Muscle layer of colon (tissue), 2 donors: ENCODE measurements around the gene TOB2.
"Not testable (repeated sequence)": the region's sequence is repeated elsewhere in the genome, so short reads cannot be mapped to it uniquely, and the experiment has no call there.

Experiments
- H3K27ac ChIP-seq: one replicate; pipeline ENCODE4 v1.7.0; 2013; ENCODE audit warnings: low read depth, mild to moderate bottlenecking, low read length, moderate library complexity
- H3K27me3 ChIP-seq, 2 donors: one replicate each; pipeline ENCODE4 v1.7.0; 2013; ENCODE audit warnings: low read length in 2 of 2, mild to moderate bottlenecking in 2 of 2; ENCODE audit not compliant: insufficient read depth in 2 of 2, control insufficient read depth in 1 of 2
- H3K36me3 ChIP-seq: one replicate; pipeline ENCODE4 v1.7.0; 2013; ENCODE audit warnings: mild to moderate bottlenecking, low read length; ENCODE audit not compliant: insufficient read depth
- H3K4me1 ChIP-seq: one replicate; pipeline ENCODE4 v1.7.0; 2013; ENCODE audit warnings: mild to moderate bottlenecking, low read length; ENCODE audit not compliant: insufficient read depth
- H3K4me3 ChIP-seq, 2 donors: one replicate each; pipeline ENCODE4 v1.7.0; 2013; ENCODE audit warnings: low read length in 2 of 2, low read depth in 1 of 2, mild to moderate bottlenecking in 1 of 2, moderate library complexity in 1 of 2
- H3K9ac ChIP-seq: one replicate; pipeline ENCODE4 v1.7.0; 2013; ENCODE audit warnings: low read length
- H3K9me3 ChIP-seq: one replicate; pipeline ENCODE4 v1.7.0; 2013; ENCODE audit warnings: mild to moderate bottlenecking, low read length
- donor health status: abdominal sarcoma.
- donor health status: Adenocarcinoma of cecum.

TOB2 gene

GRCh38 chr22:41415554-41415953 is 31.0 kb downstream of the TOB2 start:
- no peaks in the 10 kb centered on the region for H3K36me3 ChIP-seq
- H3K9ac ChIP-seq: no peak overlapping the region
- H3K27me3 ChIP-seq: no peaks in the 10 kb centered on the region
- H3K27ac ChIP-seq: peak overlapping the region; percentile 50
- no peaks in the 10 kb centered on the region for H3K9me3 ChIP-seq
- H3K4me1 ChIP-seq: peaks cover 55% of the 10 kb centered on the region
- H3K4me3 ChIP-seq: no peak overlapping the region

- H3K27ac ChIP-seq: peak overlapping the region; percentile 78
- peak overlapping the region; percentile 31 for H3K9ac ChIP-seq
- H3K4me1 ChIP-seq: peaks cover 49% of the 10 kb centered on the region
These were observed 35.4 kb downstream of the TOB2 start for GRCh38 chr22:41411021-41411851.

GRCh38 chr22:41410311-41410751 is 36.3 kb downstream of the TOB2 start:
- H3K36me3 ChIP-seq: no peaks in the 10 kb centered on the region
- H3K9ac ChIP-seq: peak overlapping the region; percentile 19
- H3K9me3 ChIP-seq: no peaks in the 10 kb centered on the region
- no peak overlapping the region for H3K4me3 ChIP-seq
- H3K27ac ChIP-seq: peak overlapping the region; percentile 78
- H3K4me1 ChIP-seq: peaks cover 45% of the 10 kb centered on the region
- no peaks in the 10 kb centered on the region for H3K27me3 ChIP-seq

More at GRCh38 chr22:41411021-41411851, 35.4 kb downstream of the TOB2 start:
- no peaks in the 10 kb centered on the region for H3K36me3 ChIP-seq
- no peaks in the 10 kb centered on the region for H3K27me3 ChIP-seq
- H3K4me3 ChIP-seq: no peak overlapping the region
- no peaks in the 10 kb centered on the region for H3K9me3 ChIP-seq

- peaks cover 40% of the 10 kb centered on the region for H3K4me1 ChIP-seq
- H3K9ac ChIP-seq: no peak overlapping the region
These were observed 37.9 kb downstream of the TOB2 start for GRCh38 chr22:41408665-41409064.

GRCh38 chr22:41407433-41407832 is 39.2 kb downstream of the TOB2 start:
- Histone ChIP-seq H3K4me1 (peaks cover 41% of the 10 kb centered on the region), H3K4me3 (no peak overlapping the region), H3K36me3 (no peaks in the 10 kb centered on the region), H3K27me3 (no peaks in the 10 kb centered on the region), H3K27ac (no peak overlapping the region), H3K9ac (no peak overlapping the region), H3K9me3 (no peaks in the 10 kb centered on the region)

More at GRCh38 chr22:41408665-41409064, 37.9 kb downstream of the TOB2 start:
- Histone ChIP-seq H3K27ac (no peak overlapping the region), H3K9me3 (no peaks in the 10 kb centered on the region), H3K4me3 (no peak overlapping the region), H3K27me3 (no peaks in the 10 kb centered on the region), H3K36me3 (no peaks in the 10 kb centered on the region)

GRCh38 chr22:41406410-41406809 is 40.2 kb downstream of the TOB2 start:
- H3K27ac ChIP-seq: no peak overlapping the region
- H3K36me3 ChIP-seq: no peaks in the 10 kb centered on the region

GRCh38 chr22:41405588-41405987 is 41.0 kb downstream of the TOB2 start:
- Histone ChIP-seq H3K27ac (no peak overlapping the region), H3K4me1 (peaks cover 37% of the 10 kb centered on the region), H3K36me3 (no peaks in the 10 kb centered on the region), H3K9me3 (no peaks in the 10 kb centered on the region), H3K4me3 (no peak overlapping the region), H3K27me3 (no peaks in the 10 kb centered on the region), H3K9ac (no peak overlapping the region)

More at GRCh38 chr22:41406410-41406809, 40.2 kb downstream of the TOB2 start:
- no peak overlapping the region for H3K9ac ChIP-seq
- H3K9me3 ChIP-seq: no peaks in the 10 kb centered on the region
- no peak overlapping the region for H3K4me3 ChIP-seq
- peaks cover 41% of the 10 kb centered on the region for H3K4me1 ChIP-seq
- H3K27me3 ChIP-seq: no peaks in the 10 kb centered on the region

- no peak overlapping the region for H3K4me3 ChIP-seq
These were observed 42.9 kb downstream of the TOB2 start for GRCh38 chr22:41403532-41404318.

GRCh38 chr22:41402851-41403250 is 43.8 kb downstream of the TOB2 start:
- peaks cover 28% of the 10 kb centered on the region for H3K4me1 ChIP-seq
- not testable (repeated sequence) for H3K27ac ChIP-seq, H3K27me3 ChIP-seq, H3K9me3 ChIP-seq, H3K4me3 ChIP-seq, H3K9ac ChIP-seq
- peaks cover 16% of the 10 kb centered on the region for H3K36me3 ChIP-seq

More at GRCh38 chr22:41403532-41404318, 42.9 kb downstream of the TOB2 start:
- H3K9ac ChIP-seq: no peak overlapping the region
- H3K27ac ChIP-seq: no peak overlapping the region
- no peaks in the 10 kb centered on the region for H3K9me3 ChIP-seq
- H3K36me3 ChIP-seq: peaks cover 8% of the 10 kb centered on the region
- H3K27me3 ChIP-seq: no peaks in the 10 kb centered on the region
- H3K4me1 ChIP-seq: peaks cover 28% of the 10 kb centered on the region

GRCh38 chr22:41401781-41402648 is 44.6 kb downstream of the TOB2 start:
- Histone ChIP-seq H3K4me1 (peaks cover 28% of the 10 kb centered on the region), H3K9me3 (no peaks in the 10 kb centered on the region), H3K9ac (no peak overlapping the region), H3K27me3 (no peaks in the 10 kb centered on the region), H3K4me3 (no peak overlapping the region), H3K27ac (peak overlapping the region; percentile 1), H3K36me3 (peaks cover 25% of the 10 kb centered on the region)

- Histone ChIP-seq H3K9me3 (no peaks in the 10 kb centered on the region), H3K27me3 (no peaks in the 10 kb centered on the region), H3K9ac (no peak overlapping the region), H3K27ac (no peak overlapping the region), H3K4me3 (no peak overlapping the region), H3K36me3 (peaks cover 56% of the 10 kb centered on the region), H3K4me1 (peaks cover 24% of the 10 kb centered on the region)
These were observed 47.7 kb downstream of the TOB2 start for GRCh38 chr22:41398921-41399320.
